ENCODE measurements around the gene NUTF2.
"Not testable (repeated sequence)": the region's sequence is repeated elsewhere in the genome, so short reads cannot be mapped to it uniquely, and the experiment has no call there.

DNA sequence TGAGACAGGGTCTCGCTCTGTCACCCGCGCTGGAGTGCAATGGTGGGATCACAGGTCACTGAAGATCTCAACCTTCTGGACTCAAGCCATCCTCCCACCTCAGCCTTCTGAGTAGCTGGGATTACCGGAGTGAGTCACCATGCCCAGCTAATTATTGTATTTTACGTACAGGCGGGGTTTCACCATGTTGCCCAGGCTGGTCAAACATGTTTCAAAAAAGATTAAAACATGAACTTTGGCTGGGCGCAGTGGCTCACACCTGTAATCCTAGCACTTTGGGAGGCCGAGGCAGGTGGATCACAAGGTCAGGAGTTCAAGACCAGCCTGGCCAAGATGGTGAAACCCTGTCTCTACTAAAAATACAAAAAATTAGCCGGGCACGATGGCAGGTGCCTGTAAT is 9.5 kb upstream of the NUTF2 start:
- TF ChIP-seq, protein P1, sequence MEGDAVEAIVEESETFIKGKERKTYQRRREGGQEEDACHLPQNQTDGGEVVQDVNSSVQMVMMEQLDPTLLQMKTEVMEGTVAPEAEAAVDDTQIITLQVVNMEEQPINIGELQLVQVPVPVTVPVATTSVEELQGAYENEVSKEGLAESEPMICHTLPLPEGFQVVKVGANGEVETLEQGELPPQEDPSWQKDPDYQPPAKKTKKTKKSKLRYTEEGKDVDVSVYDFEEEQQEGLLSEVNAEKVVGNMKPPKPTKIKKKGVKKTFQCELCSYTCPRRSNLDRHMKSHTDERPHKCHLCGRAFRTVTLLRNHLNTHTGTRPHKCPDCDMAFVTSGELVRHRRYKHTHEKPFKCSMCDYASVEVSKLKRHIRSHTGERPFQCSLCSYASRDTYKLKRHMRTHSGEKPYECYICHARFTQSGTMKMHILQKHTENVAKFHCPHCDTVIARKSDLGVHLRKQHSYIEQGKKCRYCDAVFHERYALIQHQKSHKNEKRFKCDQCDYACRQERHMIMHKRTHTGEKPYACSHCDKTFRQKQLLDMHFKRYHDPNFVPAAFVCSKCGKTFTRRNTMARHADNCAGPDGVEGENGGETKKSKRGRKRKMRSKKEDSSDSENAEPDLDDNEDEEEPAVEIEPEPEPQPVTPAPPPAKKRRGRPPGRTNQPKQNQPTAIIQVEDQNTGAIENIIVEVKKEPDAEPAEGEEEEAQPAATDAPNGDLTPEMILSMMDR (IDR thresholded peaks at IDR 0.05) = not testable (repeated sequence)
- not testable (repeated sequence) for TF ChIP-seq POLR2A (IDR thresholded peaks at IDR 0.05)

Measured in thyroid gland (tissue), 4 donors.